ENCODE measurements around the gene ZNF292.

The ZNF292 gene

GRCh38 chr6:87161299-87161698, 5.9 kb downstream of the ZNF292 start:
- TF ChIP-seq CTCF (IDR thresholded peaks at IDR 0.05; ENCODE audit: insufficient read depth, missing control alignments) = no peak
- FAIRE-seq (no peak), DNase-seq (ENCODE audit: insufficient read length, low spot score) (no peak)

GRCh38 chr6:87164004-87164403, 8.6 kb downstream of the ZNF292 start:
- DNase-seq (ENCODE audit: insufficient read length, low spot score) (no peak), FAIRE-seq (no peak)
- no peak for TF ChIP-seq CTCF (IDR thresholded peaks at IDR 0.05; ENCODE audit: insufficient read depth, missing control alignments)

- no peak for TF ChIP-seq CTCF (IDR thresholded peaks at IDR 0.05; ENCODE audit: insufficient read depth, missing control alignments)
- DNase-seq (ENCODE audit: insufficient read length, low spot score) (no peak), FAIRE-seq (no peak)
These were observed 9.1 kb downstream of the ZNF292 start for GRCh38 chr6:87164506-87164905.

- TF ChIP-seq CTCF (IDR thresholded peaks at IDR 0.05; ENCODE audit: insufficient read depth, missing control alignments) = no peak
- no peak for FAIRE-seq
- DNase-seq (ENCODE audit: insufficient read length, low spot score) = no peak
These were observed 9.8 kb downstream of the ZNF292 start for GRCh38 chr6:87165185-87165584.

- FAIRE-seq (no peak), DNase-seq (ENCODE audit: insufficient read length, low spot score) (no peak)
- no peak for TF ChIP-seq CTCF (IDR thresholded peaks at IDR 0.05; ENCODE audit: insufficient read depth, missing control alignments)
These were observed 16.7 kb downstream of the ZNF292 start for GRCh38 chr6:87171938-87172633.

- DNase-seq (ENCODE audit: insufficient read length, low spot score) (no peak), FAIRE-seq (no peak)
These were observed 18.8 kb downstream of the ZNF292 start for GRCh38 chr6:87174078-87174579.

More at GRCh38 chr6:87174078-87174579, 18.8 kb downstream of the ZNF292 start:
- TF ChIP-seq CTCF (IDR thresholded peaks at IDR 0.05; ENCODE audit: insufficient read depth, missing control alignments) = no peak

All from D721Med (cell line).